ENCODE data around the gene TRRAP.

- TF ChIP-seq CTCF (conservative IDR thresholded peaks at IDR 0.05; ENCODE audit: low read depth, low read length) (no peak), BHLHE40 (IDR thresholded peaks at IDR 0.05; ENCODE audit: low read depth, low read length) (no peak), POLR2A (IDR thresholded peaks at IDR 0.05; ENCODE audit: low read depth, low read length) (no peak), SMC3 (IDR thresholded peaks at IDR 0.05; ENCODE audit: low read depth, low read length) (no peak), FOS (IDR thresholded peaks at IDR 0.05; ENCODE audit: low read depth, low read length) (no peak), RFX5 (IDR thresholded peaks at IDR 0.05; ENCODE audit: low read depth, low read length) (no peak), RAD21 (IDR thresholded peaks at IDR 0.05; ENCODE audit: low read length) (no peak), MXI1 (IDR thresholded peaks at IDR 0.05; ENCODE audit: borderline replicate concordance, low read depth, low read length) (no peak), MAZ (IDR thresholded peaks at IDR 0.05; ENCODE audit: borderline replicate concordance, low read depth, low read length) (no peak), CEBPB (IDR thresholded peaks at IDR 0.05; ENCODE audit: low read depth, low read length) (no peak), USF2 (IDR thresholded peaks at IDR 0.05; ENCODE audit: low read depth, low read length) (no peak), NFE2L2 (IDR thresholded peaks at IDR 0.05; ENCODE audit: low read depth, low read length) (no peak), MAFK (IDR thresholded peaks at IDR 0.05; ENCODE audit: low read depth, low read length) (no peak), ELK1 (IDR thresholded peaks at IDR 0.05; ENCODE audit: borderline replicate concordance, low read depth, low read length) (no peak)
Measured at GRCh38 chr7:99008921-99009530, 130.7 kb downstream of the TRRAP start.
